Adipose tissue (tissue), 3 donors: ENCODE measurements around the gene NDUFB10. TPM values are rescaled to one million over a fixed set of nuclear protein-coding genes. Genes with fewer than 3 reads are reported as not detected.

ENCODE experiments used
- H3K27ac ChIP-seq: one replicate; pipeline ENCODE4 v1.5.1; 2013; ENCODE audit warnings: low read depth, low read length
- WGBS, 3 donors: extraction: QIAGEN DNeasy Blood & Tissue Kit; methylation state at CpG; one replicate each; pipeline ENCODE4 v1.1.7; 2013; 5-methylcytosine and 5-hydroxymethylcytosine counted together
- polyA plus RNA-seq, 3 donors: library from polyadenylated mRNA; stranded (reverse); fragments of 200-250 nt; gene quantifications; one replicate each; pipeline ENCODE4 v1.2.3, GENCODE V29; 2013
- donor health status: healthy with polysubstance abuse.
- donor health status: Bipolar disorder and iron deficiency.
- donor health status: healthy.

Gene NDUFB10
- polyA plus RNA-seq, 3 donors: 146 to 274 (median 190) TPM

DNA sequence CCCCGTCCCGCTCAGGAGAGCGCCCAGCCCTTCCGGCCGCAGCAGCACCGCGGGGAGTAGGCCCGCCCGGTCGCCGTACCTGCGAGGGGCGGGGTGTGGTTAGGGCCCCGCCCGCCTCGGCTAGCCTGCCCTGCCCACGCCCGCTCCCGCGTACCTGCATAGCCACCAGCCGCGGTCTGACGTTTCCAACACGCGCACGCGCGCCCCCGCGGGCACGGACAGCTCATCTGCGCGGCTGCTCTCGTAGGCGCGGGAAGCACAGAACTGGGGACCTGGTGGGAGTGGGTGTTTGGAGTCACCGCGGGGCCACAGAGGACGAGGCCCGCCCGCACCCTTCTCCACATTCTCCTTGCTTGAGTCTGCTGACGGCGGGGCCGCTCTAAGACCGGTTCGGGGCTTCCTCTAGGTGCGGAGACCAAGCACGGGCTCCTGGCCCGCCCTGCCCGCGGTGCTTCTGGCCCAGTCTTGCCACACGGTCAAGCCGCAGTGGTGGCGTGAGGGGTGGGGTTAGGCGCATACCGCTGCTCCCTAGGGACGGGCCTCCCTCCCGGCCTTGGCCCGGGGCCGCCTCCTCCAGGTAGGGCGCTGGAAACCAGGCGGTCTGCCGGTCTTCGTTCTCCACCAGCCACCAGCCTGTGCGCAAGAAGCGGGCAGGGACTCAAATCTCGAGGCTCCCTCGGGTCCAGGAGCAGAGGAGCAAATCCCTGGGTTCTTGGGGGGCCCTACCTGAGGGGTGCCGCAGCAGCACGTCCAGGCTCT lies 20.1 kb downstream of the NDUFB10 start:
- no peak overlapping the region for H3K27ac ChIP-seq
- WGBS, 3 donors: 27 to 31% (median 27%) methylated on average over 66 to 70 of the region's 70 CpGs

DNA sequence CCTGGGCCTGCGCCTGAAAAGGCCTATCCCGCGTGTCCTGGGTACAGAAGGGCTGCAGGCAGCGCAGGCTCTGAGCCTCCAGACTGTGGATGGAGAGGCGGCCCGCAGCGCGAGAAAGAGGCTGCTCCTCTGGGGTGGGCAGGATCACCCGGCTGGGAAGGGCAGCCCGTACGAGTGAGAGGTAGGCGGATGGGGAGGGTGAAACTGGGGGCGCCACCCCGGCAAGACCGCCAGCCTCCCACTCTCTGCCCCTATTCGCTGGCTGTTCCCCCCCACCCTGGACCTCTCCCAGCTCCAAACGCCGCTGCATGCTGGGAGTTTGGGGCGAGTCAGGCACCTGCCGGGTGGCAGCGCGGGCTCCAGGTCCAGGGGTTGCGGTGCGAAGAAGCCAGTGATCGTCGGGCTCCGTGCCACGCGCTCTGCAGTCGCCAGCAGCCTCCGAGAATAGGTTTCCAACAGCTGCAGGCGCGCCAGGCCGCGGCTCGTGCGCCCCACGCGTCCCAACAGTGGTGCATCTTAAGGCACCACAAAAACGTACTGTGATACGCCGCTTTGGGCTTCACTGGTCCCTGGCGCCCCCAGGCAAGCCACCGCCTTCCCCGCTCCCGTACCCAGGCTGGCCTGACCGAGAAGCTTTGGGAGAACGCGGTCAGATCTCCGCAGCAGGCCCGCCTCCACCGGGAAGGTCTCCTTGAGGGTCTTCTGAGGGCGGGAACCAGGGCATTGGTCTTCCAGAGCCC lies 20.9 kb downstream of the NDUFB10 start:
- WGBS, 3 donors: 5 to 22% (median 6%) methylated on average over 51 to 53 of the region's 53 CpGs
- no peak overlapping the region for H3K27ac ChIP-seq

DNA sequence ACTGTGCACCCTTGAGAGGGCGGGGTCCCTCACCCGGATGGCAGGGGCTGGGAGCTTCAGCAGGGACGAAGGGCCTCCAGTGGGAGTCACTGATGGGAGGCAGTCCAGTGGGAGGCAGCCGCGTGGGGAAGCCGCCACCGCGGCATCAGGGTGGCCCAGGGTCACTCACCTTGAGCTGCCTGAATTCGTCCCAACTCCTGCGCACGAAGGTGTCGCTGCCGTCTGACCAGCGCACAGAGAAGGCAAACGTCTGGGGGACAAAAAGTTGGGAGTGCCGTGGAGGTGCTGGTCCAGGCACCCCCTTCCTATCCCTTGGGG lies 21.4 kb downstream of the NDUFB10 start:
- H3K27ac ChIP-seq: no peak overlapping the region
- 21 to 31% (median 22%) methylated on average over 16 of the region's 16 CpGs for WGBS, 3 donors

GRCh38 chr16:1981398-1981836 lies 22.1 kb downstream of the NDUFB10 start, which contains the start of gene NOXO1:
NOXO1 (minus strand) TSS chr16:1981469; CDS start chr16:1981179, 290 bp downstream.
- WGBS, 3 donors: 33 to 57% (median 33%) methylated on average over 6 of the region's 6 CpGs
- no peak within 1 kb of the TSS for H3K27ac ChIP-seq

DNA sequence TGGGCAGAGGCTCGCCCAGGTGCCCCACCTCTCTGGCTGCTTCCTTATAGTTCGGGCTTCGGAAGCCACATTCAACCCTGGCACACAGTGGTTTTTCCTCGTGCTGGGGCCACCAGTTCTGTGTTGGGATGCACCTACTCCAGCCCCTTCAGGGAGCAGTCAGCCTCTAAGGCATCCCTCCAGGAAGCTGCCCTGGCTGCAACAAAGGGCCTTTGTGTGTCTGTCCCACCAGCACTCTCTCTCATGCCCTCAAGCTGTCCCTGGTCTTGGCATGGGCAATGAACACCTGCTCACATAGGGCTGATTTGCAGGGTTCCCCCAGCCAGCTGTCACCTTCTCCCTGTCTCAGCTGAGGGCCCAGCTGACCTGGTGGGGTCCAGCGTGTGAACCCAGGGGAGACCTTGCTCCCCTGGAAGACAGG lies 22.7 kb downstream of the NDUFB10 start:
- WGBS, 3 donors: 52 to 65% (median 53%) methylated on average over 5 of the region's 5 CpGs

GRCh38 chr16:1982991-1983543 lies 23.7 kb downstream of the NDUFB10 start:
- WGBS, 3 donors: 20 to 34% (median 24%) methylated on average over 19 of the region's 19 CpGs
- no peak overlapping the region for H3K27ac ChIP-seq

More for the DNA sequence above, 22.7 kb downstream of the NDUFB10 start:
- no peak overlapping the region for H3K27ac ChIP-seq

GRCh38 chr16:1983544-1984346 lies 24.4 kb downstream of the NDUFB10 start, which contains the start of gene GFER:
GFER (plus strand) TSS chr16:1984193; CDS start chr16:1984219, 26 bp downstream.
- H3K27ac ChIP-seq: no peak within 1 kb of the TSS
- 0% methylated on average over 81 to 109 of the region's 109 CpGs for WGBS, 3 donors

DNA sequence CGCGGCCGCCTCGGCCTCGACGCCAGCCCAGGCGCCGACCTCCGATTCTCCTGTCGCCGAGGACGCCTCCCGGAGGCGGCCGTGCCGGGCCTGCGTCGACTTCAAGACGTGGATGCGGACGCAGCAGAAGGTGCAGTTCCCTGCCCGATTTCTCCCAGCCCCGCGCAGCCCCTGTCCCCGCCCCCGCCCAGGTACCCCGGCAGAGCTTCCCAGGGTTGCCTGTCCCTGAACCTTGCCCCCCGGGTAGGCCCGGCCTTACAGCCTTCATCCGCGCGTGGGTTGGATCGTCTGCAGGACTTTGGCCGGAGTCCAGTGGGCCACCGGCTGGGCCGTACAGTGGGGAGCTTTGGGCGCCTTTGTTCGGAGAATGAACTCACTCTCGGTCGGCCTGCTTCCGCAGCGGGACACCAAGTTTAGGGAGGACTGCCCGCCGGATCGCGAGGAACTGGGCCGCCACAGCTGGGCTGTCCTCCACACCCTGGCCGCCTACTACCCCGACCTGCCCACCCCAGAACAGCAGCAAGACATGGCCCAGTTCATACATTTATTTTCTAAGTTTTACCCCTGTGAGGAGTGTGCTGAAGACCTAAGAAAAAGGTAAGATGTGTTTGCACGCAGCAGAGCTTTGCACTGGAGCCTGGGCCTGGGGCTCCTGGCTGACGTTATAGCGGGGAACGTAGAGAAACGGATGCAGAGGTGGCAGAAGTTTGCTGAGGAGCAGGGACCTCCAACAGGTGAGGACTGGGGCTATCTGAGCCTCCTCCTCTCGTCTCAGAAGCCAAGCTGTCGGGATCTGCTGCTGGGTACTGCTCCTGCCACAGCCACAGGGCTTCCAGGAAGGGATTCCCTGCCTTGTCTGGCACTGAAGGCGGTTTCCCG lies 25.2 kb downstream of the NDUFB10 start:
- no peak overlapping the region for H3K27ac ChIP-seq

GRCh38 chr16:1985466-1986150 lies 26.3 kb downstream of the NDUFB10 start:
- no peak overlapping the region for H3K27ac ChIP-seq
- WGBS, 3 donors: 89 to 95% (median 94%) methylated on average over 14 of the region's 14 CpGs

More for the DNA sequence above, 25.2 kb downstream of the NDUFB10 start:
- 11 to 17% (median 13%) methylated on average over 40 to 58 of the region's 58 CpGs for WGBS, 3 donors

DNA sequence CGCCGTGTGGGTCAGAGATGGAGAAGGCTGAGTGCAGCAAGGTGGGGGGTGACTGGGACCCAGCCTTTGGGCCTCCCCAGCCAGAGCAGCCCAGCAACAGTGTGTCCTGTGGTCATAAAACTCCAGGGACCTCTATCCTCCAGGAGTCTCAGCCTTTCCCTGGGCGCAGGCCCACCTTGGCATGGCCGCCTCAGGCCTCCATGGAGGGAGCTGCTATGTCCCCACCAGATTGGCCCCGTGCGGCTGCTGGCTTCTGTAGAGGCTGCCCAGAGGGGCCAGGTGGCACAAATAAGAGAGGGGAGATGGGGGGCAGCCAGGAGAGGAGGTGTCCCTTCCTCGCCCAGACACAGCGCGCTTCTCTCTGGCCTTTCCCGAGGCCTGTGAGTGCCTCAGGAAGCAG lies 27.9 kb downstream of the NDUFB10 start:
- WGBS, 3 donors: 88 to 91% (median 90%) methylated on average over 10 of the region's 10 CpGs

GRCh38 chr16:1989209-1990100 lies 30.1 kb downstream of the NDUFB10 start, which contains the start of gene SYNGR3:
SYNGR3 (plus strand) TSS chr16:1989970; CDS start chr16:1990103, 133 bp downstream.
- no peak within 1 kb of the TSS for H3K27ac ChIP-seq
- 7 to 13% (median 8%) methylated on average over 39 to 67 of the region's 67 CpGs for WGBS, 3 donors

More for the DNA sequence above, 27.9 kb downstream of the NDUFB10 start:
- H3K27ac ChIP-seq: no peak overlapping the region

DNA sequence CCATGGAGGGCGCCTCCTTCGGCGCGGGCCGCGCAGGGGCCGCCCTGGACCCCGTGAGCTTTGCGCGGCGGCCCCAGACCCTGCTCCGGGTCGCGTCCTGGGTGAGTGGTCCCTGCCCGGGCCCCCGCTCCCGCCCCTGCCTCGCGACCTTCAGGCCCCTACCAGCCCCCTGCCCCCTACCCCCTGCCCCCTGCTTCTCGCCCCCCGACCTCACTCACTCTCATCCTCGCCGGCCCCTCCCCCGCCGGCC lies 30.7 kb downstream of the NDUFB10 start:
- WGBS, 3 donors: 2 to 3% methylated on average over 17 to 23 of the region's 25 CpGs; no CpG with 5 or more reads in 1 of the 3 donors
- no peak overlapping the region for H3K27ac ChIP-seq

GRCh38 chr16:1990351-1991134 lies 31.2 kb downstream of the NDUFB10 start:
- no peak overlapping the region for H3K27ac ChIP-seq
- WGBS, 3 donors: 1 to 7% (median 2%) methylated on average over 44 to 50 of the region's 50 CpGs

GRCh38 chr16:1991135-1991551 lies 31.8 kb downstream of the NDUFB10 start:
- no peak overlapping the region for H3K27ac ChIP-seq
- 4 to 16% (median 5%) methylated on average over 15 to 18 of the region's 18 CpGs for WGBS, 3 donors

DNA sequence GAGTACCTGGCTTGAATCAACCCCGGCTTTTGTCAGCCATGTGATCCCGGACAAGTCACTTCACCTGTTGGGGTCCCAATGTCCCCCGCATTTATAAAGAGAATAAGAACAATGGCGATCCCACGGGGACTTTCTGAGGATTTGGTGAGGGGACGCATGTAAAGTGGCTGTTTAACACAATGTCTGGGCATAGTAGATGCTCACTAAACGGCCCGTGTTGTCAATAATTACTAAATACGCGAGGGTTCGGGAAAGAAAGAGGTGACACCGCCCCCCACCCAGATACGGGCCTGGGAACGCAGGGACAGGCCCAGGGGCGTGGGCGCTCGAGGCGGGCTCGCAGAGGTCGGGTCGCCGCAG lies 32.2 kb downstream of the NDUFB10 start:
- 10 to 15% (median 12%) methylated on average over 22 of the region's 22 CpGs for WGBS, 3 donors

More for the DNA sequence above, 32.2 kb downstream of the NDUFB10 start:
- H3K27ac ChIP-seq: no peak overlapping the region
